Stomach (tissue), 4 donors: ENCODE measurements around the gene CDK9.

Source experiments
- CTCF ChIP-seq, 7 experiments: fragments of 450-650 bp in 4 of 7; fragments of 200-600 bp in 3 of 7; sonication (generic) in 3 of 7; IDR thresholded peaks; one replicate each; pipeline ENCODE4 v1.5.1; 2016 to 2019; ENCODE audit warnings: antibody characterized with exemption in 7 of 7, control low read depth in 2 of 7, mild to moderate bottlenecking in 1 of 7
- EP300 ChIP-seq: sonication (generic); formaldehyde crosslinking; IDR thresholded peaks from one replicate; pipeline ENCODE4 v1.6.1; 2017; ENCODE audit warnings: antibody characterized with exemption
- POLR2A ChIP-seq, 4 donors: fragments of 450-650 bp; IDR thresholded peaks; one replicate each; pipeline ENCODE4 v1.6.1; 2016; ENCODE audit warnings: antibody characterized with exemption in 4 of 4, control low read depth in 2 of 4, mild to moderate bottlenecking in 1 of 4, moderate library complexity in 1 of 4
- POLR2AphosphoS5 ChIP-seq, 3 donors: sonication (generic); formaldehyde crosslinking; IDR thresholded peaks; one replicate each; pipeline ENCODE4 v1.6.1; 2016; ENCODE audit warnings: antibody characterized with exemption in 3 of 3

GRCh38 chr9:127741831-127742434, 43.9 kb upstream of the CDK9 start:
- TF ChIP-seq CTCF (IDR thresholded peaks at IDR 0.05) (no peak), POLR2AphosphoS5 (IDR thresholded peaks at IDR 0.05) (no peak), POLR2A (IDR thresholded peaks at IDR 0.05) (no peak), EP300 (no peak)
